SHP77 treated with DMSO at 0.1 percent for 48 hours (cell line): ENCODE measurements around the gene VAV2.
A peak's percentile ranks its signal among the peaks of the same experiment; 100 is the strongest.
"Not testable (repeated sequence)": the region's sequence is repeated elsewhere in the genome, so short reads cannot be mapped to it uniquely, and the experiment has no call there.

ENCODE experiments used
- DNase-seq: peaks from one replicate; lab custom pipeline; 2025; lab: John Stamatoyannopoulos, UW

Gene VAV2

DNA sequence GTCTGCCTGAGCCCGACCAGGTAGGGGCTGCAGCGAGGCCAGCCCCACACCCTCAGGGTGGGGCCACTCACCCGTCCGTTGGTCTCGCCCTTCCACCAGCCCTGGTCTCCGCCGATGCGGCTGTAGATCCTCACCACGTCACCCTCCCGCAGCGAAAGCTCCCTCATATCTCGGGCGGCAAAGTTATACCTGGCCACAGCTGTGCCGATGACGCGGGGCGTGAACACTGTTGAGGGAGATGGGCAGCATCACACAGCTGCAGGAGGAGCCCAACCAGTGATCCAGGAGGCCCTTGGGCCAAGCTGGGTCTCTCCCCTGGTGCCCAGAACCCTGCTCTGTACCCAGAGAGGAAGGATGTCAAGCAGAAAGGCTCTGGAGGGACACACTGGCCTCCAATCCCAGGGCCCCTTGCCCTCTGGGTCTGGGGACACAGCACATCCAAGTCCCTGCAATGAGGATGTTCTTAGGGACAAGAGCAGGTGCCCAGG is 223.7 kb downstream of the VAV2 start:
- no peak for DNase-seq

DNA sequence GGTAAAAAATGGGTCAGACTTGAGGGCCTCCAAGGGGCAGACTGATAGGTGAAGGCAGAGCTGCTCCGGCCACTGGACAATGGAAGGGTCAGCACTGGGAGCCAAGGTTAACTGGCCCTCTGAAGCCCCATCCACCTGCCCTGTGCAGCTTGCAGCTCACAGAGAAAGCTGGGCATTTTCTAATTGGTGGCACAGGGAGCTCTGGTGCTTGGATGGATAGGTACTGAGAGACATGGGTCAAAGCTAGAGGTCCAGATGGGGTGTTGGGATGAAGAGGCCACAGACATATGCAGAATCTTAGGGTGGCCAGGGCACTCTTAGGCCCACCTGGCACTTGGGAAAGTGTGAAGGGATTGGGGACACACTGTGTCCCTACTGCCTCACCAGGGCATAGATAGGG is 224.5 kb downstream of the VAV2 start:
- DNase-seq = no peak

DNA sequence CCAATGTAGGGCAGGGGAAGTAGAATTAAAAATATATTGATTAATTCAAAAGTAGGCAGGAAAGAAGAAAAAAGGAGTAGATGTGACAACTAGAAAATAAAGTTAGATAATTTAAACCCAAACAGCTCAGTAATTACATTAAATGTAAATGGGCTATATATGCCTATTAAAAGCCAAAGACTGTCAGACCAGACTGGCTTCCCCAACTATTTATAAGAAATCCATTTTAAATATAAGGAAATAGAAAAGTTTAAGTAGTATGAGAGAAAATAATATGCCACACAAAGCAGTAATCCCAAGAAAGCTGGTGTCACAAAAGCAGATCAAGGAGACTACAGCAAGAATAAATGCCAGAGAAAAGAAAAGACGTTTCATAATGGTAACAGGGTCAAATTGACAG is 225.1 kb downstream of the VAV2 start:
- no peak for DNase-seq

DNA sequence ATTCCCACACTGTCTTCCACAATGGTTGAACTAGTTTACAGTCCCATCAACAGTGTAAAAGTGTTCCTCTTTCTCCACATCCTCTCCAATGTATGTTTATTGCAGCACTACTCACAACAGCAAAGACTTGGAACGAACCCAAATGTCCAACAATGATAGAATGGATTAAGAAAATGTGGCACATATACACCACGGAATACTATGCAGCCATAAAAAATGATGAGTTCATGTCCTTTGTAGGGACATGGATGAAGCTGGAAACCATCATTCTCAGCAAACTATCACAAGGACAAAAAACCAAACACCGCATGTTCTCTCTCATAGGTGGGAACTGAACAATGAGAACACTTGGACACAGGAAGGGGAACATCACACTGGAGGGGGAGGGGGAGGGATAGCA is 225.9 kb downstream of the VAV2 start:
- DNase-seq = not testable (repeated sequence)

DNA sequence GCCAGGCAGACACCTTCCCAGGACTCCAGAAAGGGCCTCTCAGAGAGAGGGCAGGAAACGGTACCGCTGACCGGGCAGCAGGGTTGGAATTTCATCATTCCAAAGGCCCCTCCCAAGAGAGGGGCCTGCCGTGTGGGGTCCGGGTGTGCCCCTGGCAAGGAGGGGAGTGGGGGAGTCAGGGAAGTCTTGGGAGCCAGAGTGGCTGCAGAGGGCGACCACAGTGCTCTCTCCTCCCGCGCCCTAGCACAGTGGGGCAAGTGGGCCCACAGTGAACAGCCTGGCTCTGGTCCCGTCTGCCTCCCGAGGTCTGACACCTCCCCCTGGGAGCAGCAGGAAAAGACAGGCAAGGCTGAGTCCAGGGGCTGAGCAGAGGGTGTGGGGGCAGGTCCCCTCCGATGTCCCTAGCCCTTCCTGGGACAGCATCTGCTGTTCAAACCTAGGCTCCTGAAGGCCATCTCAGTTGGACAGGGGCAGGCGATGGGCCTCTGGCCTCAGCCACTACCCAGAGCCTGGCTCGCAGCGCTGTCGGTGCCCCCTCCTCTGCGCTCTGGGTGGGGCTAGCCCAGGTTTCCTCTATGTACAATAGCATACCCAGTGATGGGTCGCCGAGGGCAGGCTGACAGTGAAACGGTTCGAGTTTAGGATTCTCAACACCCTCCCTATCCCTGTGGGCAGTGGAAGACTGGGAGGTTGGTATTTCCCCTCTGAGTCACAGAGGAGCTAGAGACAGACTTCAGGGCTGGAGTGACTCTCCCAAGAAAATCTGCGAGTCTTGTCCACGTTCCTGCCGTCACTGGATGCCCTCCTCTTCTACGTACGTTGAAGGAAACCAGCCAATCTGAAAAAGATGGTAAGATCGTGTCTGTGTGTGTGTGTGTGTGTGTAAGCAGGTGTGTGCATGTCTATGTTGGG is 228.6 kb downstream of the VAV2 start:
- DNase-seq = no peak

DNA sequence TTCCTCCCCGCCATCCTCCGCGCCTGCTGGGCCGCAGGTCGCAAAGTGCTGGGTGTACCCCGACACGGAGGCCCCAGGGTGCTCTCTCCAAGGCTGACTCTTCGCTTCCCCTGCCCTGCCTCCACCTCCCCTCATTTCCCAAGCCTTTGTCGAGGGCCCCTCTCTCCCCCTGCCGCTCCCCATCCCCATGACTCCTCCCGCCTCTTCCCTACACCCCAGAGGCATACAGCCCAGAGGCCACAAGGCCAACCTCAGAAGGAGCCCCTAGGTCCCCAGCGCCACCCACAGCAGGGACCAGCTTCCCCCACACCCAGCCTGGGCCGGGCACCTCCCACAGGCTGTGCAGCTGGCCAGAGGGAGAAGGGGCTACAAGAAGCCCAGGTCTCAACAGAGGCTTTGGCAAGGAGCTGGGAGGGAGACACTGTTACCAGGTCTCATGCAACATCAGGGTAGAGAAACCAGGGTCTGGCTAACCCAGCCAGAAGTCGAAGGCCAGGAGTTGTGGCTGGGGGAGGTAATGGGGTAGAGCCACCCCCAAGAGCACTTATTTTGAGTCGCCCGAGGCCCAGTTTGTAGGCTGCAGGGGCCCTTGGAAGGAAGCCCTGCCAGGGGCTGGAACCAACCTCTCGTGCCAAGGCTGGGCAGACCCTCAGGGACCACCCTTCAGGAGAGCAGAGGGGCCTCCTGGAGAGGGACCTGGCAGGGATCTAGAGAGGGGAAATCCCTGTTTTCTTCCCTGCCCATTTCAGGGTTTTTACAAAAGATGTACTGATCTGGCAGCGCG is 229.4 kb downstream of the VAV2 start:
- no peak for DNase-seq

DNA sequence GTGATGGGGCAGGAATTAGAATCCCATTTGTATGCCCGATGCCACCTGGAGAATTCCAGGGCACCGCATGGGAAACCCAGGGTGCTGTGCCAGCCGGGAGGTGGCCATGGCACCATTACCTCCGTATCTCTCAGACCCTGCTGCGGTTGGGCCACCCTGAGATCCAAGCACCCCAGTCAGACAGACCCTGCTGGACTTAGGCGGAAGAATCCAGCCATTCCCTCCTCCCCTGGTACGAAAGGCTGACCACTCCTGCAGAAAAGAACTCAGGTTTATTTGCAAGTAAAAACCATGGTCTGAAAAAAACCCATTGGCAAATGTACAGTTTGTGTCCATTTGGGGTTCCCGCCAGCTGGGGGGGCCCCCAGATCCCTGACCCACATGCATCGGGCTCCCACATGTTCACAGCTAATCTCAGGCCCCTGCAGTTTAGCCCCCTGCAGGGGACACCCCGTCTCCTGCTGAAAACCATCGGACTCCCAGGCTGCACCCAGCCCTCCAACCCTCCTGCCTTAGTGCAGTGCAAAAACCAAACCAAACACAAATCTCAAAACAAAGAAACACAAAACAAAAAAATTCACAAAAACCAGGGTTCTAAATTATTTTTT is 230.4 kb downstream of the VAV2 start:
- no peak for DNase-seq

DNA sequence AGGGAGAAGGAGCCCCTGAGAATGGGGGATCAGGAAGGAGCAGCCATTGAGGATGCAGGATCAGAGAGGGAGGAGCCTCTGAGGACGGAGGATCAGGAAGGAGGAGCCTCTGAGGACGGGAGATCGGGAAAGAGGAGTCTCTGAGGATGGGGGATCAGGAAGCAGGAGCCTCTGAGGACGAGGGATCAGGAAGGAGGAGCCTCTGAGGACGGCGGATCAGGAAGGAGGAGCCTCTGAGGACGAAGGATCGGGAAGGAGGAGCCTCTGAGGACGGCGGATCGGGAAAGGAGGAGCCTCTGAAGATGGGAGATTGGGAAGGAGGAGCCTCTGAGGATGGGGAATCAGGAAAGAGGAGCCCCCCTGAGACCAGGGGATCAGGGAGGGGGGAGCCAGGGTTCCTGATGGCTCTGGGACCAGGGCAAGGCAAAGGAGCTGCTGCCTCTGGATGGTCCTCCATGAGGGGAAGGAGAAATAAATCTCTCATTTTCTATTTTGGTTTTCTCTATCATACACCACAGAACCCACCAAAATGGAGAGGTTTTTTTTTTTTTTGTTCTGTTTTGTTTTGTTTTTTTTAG is 231.3 kb downstream of the VAV2 start:
- no peak for DNase-seq

DNA sequence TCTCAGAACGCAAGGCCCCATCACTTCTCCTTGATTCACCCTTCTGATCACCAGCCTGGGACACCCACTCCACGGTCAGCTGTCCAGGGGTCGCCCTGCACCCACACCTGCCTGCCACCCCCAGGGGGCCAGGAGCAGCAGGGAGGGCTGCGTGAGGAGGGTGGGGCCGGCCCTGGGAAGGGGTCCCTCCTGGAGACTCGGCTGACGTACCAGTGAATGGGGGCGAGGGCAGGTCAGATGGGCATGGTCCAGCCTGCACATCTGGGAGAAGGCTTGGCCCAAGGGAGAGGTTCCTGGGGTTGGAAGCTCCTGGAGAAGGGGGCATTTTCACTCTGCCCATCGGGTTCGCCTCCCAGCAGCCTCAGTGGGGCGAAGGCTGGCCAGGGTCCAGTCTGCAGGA is 232.2 kb downstream of the VAV2 start:
- DNase-seq = no peak

DNA sequence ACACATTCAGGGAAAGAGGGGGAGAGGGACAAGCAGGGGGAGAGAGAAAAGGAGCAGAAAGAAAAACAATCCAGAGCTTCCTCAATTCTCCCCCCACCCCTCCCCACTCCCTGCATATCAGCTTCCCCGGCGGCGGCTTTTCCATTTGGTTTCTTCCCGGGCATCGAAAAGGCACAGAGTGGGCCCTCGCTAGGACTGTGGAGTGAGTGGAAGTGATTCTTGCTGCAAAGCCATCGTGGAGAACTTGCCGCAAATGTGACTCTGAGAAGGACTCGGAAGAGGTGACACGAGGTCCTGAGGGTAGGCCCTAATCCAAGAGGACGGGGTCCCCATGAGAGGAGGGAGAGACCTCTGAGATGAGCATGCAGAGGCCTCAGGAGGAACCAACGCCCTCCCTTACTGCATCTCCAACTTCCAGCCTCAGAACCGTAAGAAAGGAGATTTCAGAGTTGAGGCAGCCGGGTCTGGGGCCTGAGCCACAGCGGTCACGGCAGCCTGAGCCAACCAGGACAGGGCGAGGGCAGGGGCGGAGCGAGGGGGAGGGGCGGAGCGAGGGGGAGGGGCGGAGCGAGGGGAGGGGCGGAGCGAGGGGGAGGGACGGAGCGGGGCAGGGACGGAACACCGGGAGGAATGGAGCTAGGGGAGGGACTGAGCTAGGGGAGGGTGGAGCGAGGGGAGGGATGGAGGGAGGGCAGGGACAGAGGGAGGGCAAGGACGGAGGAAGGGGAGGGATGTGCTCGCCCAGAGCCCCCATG is 232.8 kb downstream of the VAV2 start:
- no peak for DNase-seq

DNA sequence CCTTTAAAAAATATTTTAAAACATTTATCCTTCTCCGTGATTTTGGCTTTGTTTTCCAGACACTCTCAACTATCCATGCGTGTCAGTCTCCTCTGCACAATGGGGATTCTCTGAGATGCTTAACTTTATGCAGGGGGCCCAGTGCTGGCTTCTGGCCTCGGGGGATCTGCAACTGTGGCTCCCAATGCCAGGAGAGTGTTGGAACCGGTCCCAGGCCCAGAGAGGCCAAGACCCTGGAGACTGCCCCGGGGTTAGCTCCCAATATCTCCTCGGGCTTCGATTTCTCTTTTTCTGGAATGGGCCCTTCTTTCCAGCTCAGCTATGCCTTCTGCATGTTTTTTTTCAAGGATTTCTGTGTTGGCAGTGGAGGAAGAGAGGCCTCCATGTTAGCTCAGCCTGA is 233.9 kb downstream of the VAV2 start:
- no peak for DNase-seq

DNA sequence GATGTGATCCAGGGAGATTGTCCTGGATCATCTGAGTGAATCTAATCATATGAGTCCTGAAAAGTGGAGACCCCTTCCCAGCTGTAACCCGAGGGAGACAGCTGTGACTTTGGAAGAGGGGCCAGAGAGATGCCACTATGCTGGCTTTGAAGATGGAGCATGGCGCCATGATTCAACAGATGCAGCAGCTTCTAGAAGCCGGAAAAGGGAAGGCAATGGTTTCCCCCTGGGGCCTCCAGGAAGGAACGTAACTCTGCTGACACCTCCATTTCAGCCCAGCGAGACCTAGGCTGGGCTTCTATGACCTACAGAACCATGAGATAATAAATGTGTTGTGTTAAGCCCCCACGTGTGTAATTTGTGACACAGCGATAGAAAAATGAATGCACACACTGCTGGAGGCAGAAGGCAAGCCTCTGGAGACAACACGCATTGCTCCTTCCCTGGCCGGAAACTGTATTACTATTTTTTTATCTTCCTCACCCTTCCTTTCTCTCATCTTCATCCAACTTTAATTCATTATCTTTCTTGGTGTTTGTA is 237.4 kb downstream of the VAV2 start:
- no peak for DNase-seq

DNA sequence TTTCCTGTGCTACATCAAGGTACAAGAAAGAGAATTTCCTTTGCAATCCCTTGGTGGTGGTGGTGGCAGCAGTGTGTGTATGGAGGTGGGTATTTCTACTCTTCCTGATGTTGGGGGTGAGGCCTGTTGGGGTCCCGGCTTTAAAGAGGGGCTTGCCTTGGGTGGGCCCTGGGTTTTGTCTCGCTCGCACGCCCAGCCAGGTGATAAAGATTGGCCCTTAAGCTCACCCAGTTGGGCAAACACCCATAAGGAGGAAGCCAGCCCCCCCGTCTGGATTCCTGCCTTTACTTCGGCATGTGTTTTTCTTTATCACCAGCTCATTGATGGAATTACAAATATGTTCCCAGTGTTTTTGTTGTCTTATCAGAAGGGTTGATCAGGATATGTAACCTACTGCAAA is 237.9 kb downstream of the VAV2 start:
- no peak for DNase-seq

DNA sequence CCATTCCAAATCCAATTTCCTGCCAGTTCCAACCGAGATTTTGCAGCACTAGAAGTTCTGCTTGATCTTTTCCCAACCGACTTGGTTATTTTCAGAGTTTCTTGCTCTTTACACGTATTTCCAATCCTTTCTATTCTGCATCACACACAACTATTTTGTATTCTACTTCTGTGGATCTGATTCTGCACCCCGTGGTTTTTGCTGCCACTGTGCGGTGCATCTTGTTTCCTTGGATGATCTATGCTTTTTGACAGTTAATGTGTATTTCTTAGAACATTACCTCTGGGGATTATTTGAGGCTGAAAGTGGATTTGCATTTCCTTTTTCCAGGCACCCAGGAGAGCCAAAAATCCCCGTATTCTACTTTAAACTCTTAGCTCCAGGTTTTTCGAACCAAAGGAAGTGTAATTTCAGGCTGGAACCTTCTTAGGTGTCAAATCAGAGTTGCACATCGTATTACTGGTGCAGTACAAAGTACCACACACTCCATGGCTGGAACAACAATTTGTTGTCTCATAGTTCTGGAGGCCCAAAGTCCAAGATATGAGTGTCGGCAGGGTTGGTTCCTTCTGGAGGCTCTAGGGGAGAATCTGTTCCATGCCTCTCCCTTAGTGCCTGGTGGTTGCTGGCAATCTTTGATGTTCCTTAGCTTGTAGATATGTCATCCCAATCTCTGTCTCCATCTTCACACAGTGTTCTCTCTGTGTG is 239.2 kb downstream of the VAV2 start:
- DNase-seq = no peak

DNA sequence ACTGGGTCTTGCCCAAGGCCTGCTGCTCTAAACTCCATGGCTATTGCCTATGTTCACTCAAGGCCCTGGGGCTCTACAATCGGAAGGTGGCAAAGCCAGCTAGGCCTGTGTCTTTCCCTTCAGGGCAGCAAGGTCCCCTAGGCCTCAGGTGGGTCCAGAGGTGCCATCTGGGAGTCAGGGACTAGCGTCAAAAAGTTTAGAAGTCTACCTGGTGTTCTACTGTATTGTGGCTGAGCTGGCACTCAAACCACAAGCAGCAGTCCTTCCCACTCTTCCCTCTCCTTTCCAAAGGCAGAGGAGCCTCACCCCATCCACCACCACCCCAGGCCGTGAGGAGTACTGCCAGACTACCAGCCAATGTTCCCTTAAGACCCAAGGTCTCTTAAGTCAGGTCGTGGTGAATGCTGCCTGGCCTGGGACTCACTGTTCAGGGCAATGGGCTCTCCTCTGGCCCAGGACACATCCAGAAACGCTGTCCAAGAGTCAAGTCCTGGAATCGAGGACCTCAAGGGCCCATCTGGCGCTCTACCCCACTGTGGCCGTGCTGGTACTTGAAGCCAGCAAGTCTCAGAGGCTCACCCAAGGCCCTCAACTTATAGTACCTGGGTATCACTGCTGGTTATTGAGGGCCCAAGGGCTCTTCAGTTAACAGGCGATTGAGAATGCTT is 241.0 kb downstream of the VAV2 start:
- no peak for DNase-seq

DNA sequence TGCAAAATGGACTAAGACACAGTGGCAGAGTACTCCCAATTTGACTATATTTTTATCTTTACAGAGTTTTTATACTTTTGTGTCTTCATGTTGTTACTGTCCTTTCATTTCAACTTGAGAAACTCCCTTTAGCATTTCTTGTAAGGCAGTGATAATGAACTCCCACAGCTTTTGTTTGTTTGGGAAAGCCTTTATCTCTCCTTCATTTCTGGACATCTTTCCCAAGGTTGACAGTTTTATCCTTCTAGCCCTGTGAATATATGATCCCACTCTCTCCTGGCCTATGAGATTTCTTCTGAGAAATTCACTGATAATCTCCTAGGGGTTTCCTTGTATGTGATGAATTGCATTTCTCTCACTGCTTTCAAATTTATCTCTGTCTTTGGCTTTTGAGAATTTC is 244.8 kb downstream of the VAV2 start:
- DNase-seq = no peak

DNA sequence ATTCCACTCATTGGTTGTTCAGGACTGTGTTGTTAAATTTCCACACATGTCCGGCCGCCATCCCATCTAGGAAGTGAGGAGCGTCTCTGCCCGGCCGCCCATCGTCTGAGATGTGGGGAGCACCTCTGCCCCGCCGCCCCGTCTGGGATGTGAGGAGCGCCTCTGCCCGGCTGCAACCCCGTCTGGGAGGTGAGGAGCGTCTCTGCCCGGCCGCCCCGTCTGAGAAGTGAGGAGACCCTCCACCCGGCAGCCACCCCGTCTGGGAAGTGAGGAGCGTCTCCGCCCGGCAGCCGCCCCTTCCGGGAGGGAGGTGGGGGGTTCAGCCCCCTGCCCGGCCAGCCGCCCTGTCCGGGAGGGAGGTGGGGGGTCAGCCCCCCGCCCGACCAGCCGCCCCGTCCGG is 247.6 kb downstream of the VAV2 start:
- DNase-seq = not testable (repeated sequence)

DNA sequence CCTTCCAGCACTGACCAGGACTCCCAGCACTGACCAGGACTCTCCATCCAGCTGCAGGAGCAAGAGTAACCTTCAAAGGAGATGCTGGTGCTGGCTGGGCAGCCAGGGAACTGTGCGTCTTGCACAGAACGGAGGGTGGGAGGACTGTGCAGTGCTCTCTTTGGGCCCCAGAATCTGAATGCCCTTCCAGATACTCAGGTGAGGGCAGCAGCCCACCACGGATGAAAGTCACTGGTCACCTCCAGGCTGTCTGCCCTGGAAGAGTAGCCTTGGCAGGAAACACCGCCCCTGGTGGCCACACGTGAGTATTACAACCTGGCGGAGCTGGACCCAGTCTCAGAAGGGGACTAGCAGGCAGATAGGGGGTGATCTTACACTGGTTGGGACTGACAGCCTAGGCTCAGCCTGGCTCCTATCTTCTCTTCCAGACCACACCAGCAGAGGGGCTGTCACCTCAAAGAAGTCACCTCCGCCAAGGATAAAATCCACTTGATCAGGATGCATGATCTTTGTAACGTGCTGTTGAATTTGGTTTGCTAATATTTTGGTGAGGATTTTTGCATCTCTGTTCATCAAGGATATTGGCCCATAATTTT is 249.2 kb downstream of the VAV2 start:
- DNase-seq = peak; percentile 53

DNA sequence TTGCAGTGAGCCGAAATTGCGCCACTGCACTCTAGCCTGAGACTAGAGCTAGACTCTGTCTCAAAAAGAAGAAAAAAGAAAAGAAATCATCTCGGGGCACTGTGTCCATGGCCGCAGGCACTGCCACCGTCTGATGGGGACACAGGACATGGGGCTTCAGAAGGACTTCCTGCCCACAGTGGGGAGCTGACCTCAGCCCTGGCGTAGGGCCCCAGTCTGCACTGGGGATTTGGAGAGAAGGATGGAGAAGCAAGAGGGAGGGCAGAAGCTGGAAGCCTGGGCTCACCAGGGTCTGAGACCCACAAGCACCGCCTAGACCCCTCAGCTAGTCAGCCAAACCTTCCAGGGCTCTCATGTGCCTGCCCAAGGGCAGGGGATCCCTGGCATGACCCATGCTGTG is 249.9 kb downstream of the VAV2 start:
- no peak for DNase-seq

DNA sequence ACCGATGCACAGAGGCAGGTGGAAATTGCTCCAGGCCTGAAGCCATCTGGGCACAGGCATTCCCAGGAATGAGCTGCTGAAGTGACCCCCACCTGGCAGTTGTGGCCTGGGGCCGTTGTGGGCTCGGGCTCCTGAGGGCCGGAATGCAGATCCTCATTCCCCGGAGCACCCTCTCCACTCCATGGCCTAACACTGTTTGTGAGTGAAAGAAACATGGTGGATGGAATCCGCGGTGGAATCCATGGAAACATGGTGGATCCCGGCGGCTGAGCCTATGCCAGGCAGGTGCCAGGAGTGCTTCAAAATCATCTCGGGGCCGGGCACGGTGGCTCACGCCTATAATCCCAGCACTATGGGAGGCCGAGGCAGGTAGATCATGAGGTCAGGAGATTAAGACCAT is 250.4 kb downstream of the VAV2 start:
- DNase-seq = no peak
